Mesangial cell (primary cell): ENCODE results near the gene DEFB114. TPM values are rescaled to one million over a fixed set of nuclear protein-coding genes. Genes with fewer than 3 reads are reported as not detected.

Experiments
- total RNA-seq: library from RNA; depleted of rRNA; stranded (reverse); fragments of >200 nt; gene quantifications from 2 replicates; pipeline ENCODE4 v1.2.3, GENCODE V29; 2015

DEFB114 gene, protein sequence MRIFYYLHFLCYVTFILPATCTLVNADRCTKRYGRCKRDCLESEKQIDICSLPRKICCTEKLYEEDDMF
- total RNA-seq: not detected in 2 replicates

DNA sequence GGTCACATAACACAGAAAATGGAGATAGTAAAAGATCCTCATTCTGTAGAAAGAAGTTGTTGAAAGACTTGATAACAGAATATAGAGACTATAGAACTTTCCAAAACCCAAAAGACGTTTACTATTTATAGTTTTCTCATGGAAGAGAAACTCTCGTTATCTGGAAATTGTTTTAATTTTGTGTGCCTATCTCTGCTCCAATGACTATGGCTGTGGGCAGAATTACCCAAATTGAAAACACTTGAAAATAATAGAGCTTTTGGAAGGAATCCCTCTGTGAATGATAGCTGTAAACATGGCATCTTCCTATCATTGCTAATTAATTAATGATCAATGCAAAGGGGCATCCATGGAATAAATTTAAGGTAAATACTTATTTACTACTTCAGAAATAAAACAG, at the start of gene DEFB114:
DEFB114 (minus strand) TSS at position 101 of the 400 bp plus-strand sequence; CDS start at position 42, 59 bp downstream.

GRCh38 chr6:49969605-49970004, 5.6 kb upstream of the DEFB114 start, which contains the start of gene DEFB113:
Gene DEFB113 (minus strand): TSS chr6:49969625. CDS start chr6:49969625, 0 bp downstream.

Other genes starting within 250 kb of the DEFB114 start
- gene CRISP3, start 219.8 kb downstream of the DEFB114 start, total RNA-seq: not detected in 2 replicates
- not detected in 2 replicates for gene PGK2, start 176.9 kb downstream of the DEFB114 start, total RNA-seq
- not detected in 2 replicates for gene CRISP1, start 97.6 kb downstream of the DEFB114 start, total RNA-seq
- gene DEFB113, start 5.5 kb upstream of the DEFB114 start, total RNA-seq: not detected in 2 replicates
- not detected in 2 replicates for gene DEFB110, start 57.8 kb upstream of the DEFB114 start, total RNA-seq
- not detected in 2 replicates for gene DEFB112, start 85.8 kb upstream of the DEFB114 start, total RNA-seq